ENCODE measurements around the gene GMDS. TPM values are rescaled to one million over a fixed set of nuclear protein-coding genes. Genes with fewer than 3 reads are reported as not detected.

Gene GMDS
- total RNA-seq, 1 donor from 2014 or later: 27.0 TPM

DNA sequence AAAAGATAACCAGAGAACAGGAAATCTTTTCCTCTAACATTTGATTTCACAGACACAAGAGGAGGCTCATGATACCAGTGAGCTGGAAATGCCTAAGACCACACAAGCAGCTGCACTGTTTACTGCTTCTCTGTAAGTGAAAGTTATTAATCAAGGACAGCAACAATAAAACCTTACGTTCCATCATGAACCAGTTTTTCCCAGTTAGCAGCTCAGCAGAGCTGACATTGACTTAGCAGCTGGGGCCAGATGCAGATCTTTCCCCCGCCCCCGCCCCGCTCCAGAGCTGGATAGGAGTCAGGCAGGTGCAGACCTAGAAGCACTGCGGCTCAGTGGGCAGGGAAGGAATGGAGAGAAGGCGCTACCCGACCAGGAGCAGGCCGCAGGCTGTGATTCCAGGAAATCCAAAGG, 275.2 kb downstream of the GMDS start:
- TF ChIP-seq, protein P1, sequence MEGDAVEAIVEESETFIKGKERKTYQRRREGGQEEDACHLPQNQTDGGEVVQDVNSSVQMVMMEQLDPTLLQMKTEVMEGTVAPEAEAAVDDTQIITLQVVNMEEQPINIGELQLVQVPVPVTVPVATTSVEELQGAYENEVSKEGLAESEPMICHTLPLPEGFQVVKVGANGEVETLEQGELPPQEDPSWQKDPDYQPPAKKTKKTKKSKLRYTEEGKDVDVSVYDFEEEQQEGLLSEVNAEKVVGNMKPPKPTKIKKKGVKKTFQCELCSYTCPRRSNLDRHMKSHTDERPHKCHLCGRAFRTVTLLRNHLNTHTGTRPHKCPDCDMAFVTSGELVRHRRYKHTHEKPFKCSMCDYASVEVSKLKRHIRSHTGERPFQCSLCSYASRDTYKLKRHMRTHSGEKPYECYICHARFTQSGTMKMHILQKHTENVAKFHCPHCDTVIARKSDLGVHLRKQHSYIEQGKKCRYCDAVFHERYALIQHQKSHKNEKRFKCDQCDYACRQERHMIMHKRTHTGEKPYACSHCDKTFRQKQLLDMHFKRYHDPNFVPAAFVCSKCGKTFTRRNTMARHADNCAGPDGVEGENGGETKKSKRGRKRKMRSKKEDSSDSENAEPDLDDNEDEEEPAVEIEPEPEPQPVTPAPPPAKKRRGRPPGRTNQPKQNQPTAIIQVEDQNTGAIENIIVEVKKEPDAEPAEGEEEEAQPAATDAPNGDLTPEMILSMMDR (IDR thresholded peaks at IDR 0.05; ENCODE audit: insufficient read depth, low read length, poor library complexity, severe bottlenecking): no peak
- H3K4me3 ChIP-seq (ENCODE audit: low read depth, low read length): no peak overlapping the region
- no peak for DNase-seq (ENCODE audit: low read depth)
- H3K27me3 ChIP-seq (ENCODE audit: control insufficient read depth, insufficient read depth, low read length): no peaks in the 10 kb centered on the region
- H3K36me3 ChIP-seq (ENCODE audit: control insufficient read depth, insufficient read depth, low read length): no peaks in the 10 kb centered on the region

DNA sequence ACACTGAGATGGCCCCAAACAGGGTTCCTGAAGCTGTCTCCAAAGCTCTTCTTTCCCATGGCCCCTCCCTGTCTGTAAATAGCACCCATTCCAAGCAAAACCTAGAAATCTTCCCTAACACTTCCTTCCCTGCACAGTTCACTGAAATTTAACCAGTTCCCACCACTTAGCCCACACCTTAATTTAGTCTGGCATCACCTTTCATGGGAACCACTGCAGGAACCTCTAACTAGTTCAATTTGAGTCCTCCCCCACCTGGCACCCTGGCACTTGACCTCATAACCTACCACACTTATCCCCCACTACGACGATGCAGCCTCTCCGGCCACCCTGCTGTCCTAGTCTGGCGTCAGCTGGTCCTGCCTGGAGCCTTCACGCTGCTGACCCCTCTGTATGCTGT, 278.7 kb downstream of the GMDS start:
- Histone ChIP-seq H3K36me3 (ENCODE audit: control insufficient read depth, insufficient read depth, low read length) (no peaks in the 10 kb centered on the region), H3K4me3 (ENCODE audit: low read depth, low read length) (no peak overlapping the region)

DNA sequence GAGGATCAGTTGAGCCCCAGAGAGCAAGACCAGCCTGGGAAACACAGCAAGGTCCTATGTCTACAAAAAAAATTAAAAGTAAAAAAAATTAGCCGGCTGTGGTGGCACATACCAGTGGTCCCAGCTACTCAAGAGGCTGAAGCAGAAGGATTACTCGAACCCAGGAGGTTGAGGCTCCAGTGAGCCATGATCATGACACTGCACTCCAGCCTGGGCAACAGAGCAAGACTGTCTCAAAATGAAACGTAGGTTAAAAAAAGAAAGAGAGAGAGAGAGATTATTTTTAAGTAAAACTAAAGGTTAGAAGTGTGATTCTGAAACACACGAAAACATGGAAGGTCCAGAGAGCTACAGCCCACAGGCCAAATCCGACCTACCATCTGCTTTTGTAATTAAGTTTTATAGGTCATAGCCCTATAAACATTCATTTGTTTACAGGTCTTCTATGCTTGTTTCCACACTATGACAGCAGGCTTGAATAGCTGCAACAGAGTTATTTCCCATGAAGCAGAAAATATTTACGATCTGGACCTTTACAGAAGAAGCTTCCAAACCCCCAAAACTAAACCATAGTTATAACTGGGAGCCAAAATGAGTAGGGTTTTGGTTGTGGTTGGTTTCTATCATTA, 279.7 kb downstream of the GMDS start:
- TF ChIP-seq, protein P1 (IDR thresholded peaks at IDR 0.05; ENCODE audit: insufficient read depth, low read length, poor library complexity, severe bottlenecking): no peak
- no peak overlapping the region for H3K4me3 ChIP-seq (ENCODE audit: low read depth, low read length)
- no peaks in the 10 kb centered on the region for H3K27me3 ChIP-seq (ENCODE audit: control insufficient read depth, insufficient read depth, low read length)

More for the DNA sequence above, 278.7 kb downstream of the GMDS start:
- no peaks in the 10 kb centered on the region for H3K27me3 ChIP-seq (ENCODE audit: control insufficient read depth, insufficient read depth, low read length)
- DNase-seq (ENCODE audit: low read depth): no peak
- TF ChIP-seq, protein P1 (IDR thresholded peaks at IDR 0.05; ENCODE audit: insufficient read depth, low read length, poor library complexity, severe bottlenecking): no peak

DNA sequence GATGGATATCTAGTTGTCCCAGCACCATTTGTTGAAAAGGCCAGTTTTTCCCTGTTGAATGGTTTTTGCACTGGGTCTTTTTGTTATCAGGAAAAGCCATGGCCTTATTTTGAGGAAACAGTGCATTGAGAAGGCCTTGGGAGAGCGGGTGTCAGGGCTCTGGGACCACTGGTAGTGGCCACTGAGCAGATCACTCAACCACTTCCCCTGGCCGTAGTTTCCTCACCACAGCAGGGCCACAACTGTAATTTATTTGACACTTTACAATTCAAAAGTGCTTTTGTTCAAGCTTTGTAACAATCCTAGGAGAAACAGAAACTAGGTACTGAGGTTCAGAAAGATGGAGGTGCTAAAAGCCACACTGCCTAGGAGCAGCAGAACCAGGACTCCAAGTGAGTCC, 281.8 kb downstream of the GMDS start:
- no peak for DNase-seq (ENCODE audit: low read depth)

More for the DNA sequence above, 279.7 kb downstream of the GMDS start:
- H3K36me3 ChIP-seq (ENCODE audit: control insufficient read depth, insufficient read depth, low read length): no peaks in the 10 kb centered on the region
- no peak for DNase-seq (ENCODE audit: low read depth)

DNA sequence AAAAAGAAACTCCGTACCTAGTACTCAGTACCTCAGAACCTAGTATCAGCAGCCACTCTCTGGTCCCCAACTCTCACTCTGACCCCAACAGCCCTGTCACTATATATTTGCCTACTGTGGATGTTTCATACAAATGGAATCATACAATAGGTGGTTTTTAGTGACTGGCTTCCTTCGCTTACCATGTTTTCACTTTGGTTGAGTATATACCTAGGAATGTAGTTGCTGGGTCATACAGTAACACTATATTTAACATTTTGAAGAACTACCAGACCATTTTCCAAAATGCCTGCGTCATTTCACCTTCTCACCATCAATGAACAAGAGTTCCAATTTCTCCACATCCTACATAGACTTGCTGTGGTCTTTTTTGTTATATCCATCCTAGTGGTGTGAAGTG, 283.2 kb downstream of the GMDS start:
- DNase-seq (ENCODE audit: low read depth): no peak
- no peaks in the 10 kb centered on the region for H3K36me3 ChIP-seq (ENCODE audit: control insufficient read depth, insufficient read depth, low read length)
- H3K4me3 ChIP-seq (ENCODE audit: low read depth, low read length): no peak overlapping the region
- TF ChIP-seq, protein P1 (IDR thresholded peaks at IDR 0.05; ENCODE audit: insufficient read depth, low read length, poor library complexity, severe bottlenecking): no peak
- H3K27me3 ChIP-seq (ENCODE audit: control insufficient read depth, insufficient read depth, low read length): no peaks in the 10 kb centered on the region

More for the DNA sequence above, 281.8 kb downstream of the GMDS start:
- no peaks in the 10 kb centered on the region for H3K36me3 ChIP-seq (ENCODE audit: control insufficient read depth, insufficient read depth, low read length)
- TF ChIP-seq, protein P1 (IDR thresholded peaks at IDR 0.05; ENCODE audit: insufficient read depth, low read length, poor library complexity, severe bottlenecking): no peak
- no peaks in the 10 kb centered on the region for H3K27me3 ChIP-seq (ENCODE audit: control insufficient read depth, insufficient read depth, low read length)
- H3K4me3 ChIP-seq (ENCODE audit: low read depth, low read length): no peak overlapping the region

All from kidney epithelial cell (primary cell).